Measurements from ENCODE around the gene PLCH1.

Gene PLCH1

GRCh38 chr3:155370764-155371503, 373.9 kb downstream of the PLCH1 start:
- TF ChIP-seq, protein P1, sequence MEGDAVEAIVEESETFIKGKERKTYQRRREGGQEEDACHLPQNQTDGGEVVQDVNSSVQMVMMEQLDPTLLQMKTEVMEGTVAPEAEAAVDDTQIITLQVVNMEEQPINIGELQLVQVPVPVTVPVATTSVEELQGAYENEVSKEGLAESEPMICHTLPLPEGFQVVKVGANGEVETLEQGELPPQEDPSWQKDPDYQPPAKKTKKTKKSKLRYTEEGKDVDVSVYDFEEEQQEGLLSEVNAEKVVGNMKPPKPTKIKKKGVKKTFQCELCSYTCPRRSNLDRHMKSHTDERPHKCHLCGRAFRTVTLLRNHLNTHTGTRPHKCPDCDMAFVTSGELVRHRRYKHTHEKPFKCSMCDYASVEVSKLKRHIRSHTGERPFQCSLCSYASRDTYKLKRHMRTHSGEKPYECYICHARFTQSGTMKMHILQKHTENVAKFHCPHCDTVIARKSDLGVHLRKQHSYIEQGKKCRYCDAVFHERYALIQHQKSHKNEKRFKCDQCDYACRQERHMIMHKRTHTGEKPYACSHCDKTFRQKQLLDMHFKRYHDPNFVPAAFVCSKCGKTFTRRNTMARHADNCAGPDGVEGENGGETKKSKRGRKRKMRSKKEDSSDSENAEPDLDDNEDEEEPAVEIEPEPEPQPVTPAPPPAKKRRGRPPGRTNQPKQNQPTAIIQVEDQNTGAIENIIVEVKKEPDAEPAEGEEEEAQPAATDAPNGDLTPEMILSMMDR (IDR thresholded peaks at IDR 0.05; ENCODE audit: low read length): no peak
- no peak for TF ChIP-seq EZH2 (IDR thresholded peaks at IDR 0.05; ENCODE audit: borderline replicate concordance, low read length)
- Histone ChIP-seq H3K9me3 (ENCODE audit: low read length) (no peaks in the 10 kb centered on the region), H2AFZ (ENCODE audit: low read length) (no peak overlapping the region), H3K4me2 (ENCODE audit: low read length) (no peak overlapping the region), H3K4me1 (ENCODE audit: insufficient read depth, low read length, severe bottlenecking) (no peaks in the 10 kb centered on the region), H3K9me2 (ENCODE audit: low read depth, low read length) (no peaks in the 10 kb centered on the region), H3K27ac (ENCODE audit: low read depth, low read length, poor library complexity, severe bottlenecking) (no peak overlapping the region), H3K4me3 (ENCODE audit: low read depth, low read length, poor library complexity, severe bottlenecking) (no peak overlapping the region), H3K79me2 (ENCODE audit: insufficient read depth, low read length) (no peaks in the 10 kb centered on the region), H3K9ac (ENCODE audit: low read length) (no peak overlapping the region), H4K20me1 (ENCODE audit: insufficient read depth, low read length) (no peaks in the 10 kb centered on the region), H3F3A (ENCODE audit: insufficient read depth, low read length) (no peaks in the 10 kb centered on the region), H3K27me3 (ENCODE audit: insufficient read depth, low read length) (no peaks in the 10 kb centered on the region), H3K36me3 (ENCODE audit: insufficient read depth, low read length) (no peaks in the 10 kb centered on the region)

- Histone ChIP-seq H4K20me1 (ENCODE audit: insufficient read depth, low read length) (no peaks in the 10 kb centered on the region), H3F3A (ENCODE audit: insufficient read depth, low read length) (no peaks in the 10 kb centered on the region), H3K9ac (ENCODE audit: low read length) (no peak overlapping the region), H3K79me2 (ENCODE audit: insufficient read depth, low read length) (no peaks in the 10 kb centered on the region), H3K4me1 (ENCODE audit: insufficient read depth, low read length, severe bottlenecking) (no peaks in the 10 kb centered on the region), H3K27ac (ENCODE audit: low read depth, low read length, poor library complexity, severe bottlenecking) (no peak overlapping the region), H3K4me2 (ENCODE audit: low read length) (no peak overlapping the region), H3K27me3 (ENCODE audit: insufficient read depth, low read length) (no peaks in the 10 kb centered on the region), H3K9me3 (ENCODE audit: low read length) (peaks cover 3% of the 10 kb centered on the region; the same call in 1 of the 2 replicates), H3K36me3 (ENCODE audit: insufficient read depth, low read length) (no peaks in the 10 kb centered on the region), H2AFZ (ENCODE audit: low read length) (no peak overlapping the region), H3K9me2 (ENCODE audit: low read depth, low read length) (no peaks in the 10 kb centered on the region), H3K4me3 (ENCODE audit: low read depth, low read length, poor library complexity, severe bottlenecking) (no peak overlapping the region)
- TF ChIP-seq EZH2 (IDR thresholded peaks at IDR 0.05; ENCODE audit: borderline replicate concordance, low read length): no peak
- TF ChIP-seq, protein P1 (IDR thresholded peaks at IDR 0.05; ENCODE audit: low read length): no peak
Measured at GRCh38 chr3:155370198-155370597, 374.7 kb downstream of the PLCH1 start.

DNA sequence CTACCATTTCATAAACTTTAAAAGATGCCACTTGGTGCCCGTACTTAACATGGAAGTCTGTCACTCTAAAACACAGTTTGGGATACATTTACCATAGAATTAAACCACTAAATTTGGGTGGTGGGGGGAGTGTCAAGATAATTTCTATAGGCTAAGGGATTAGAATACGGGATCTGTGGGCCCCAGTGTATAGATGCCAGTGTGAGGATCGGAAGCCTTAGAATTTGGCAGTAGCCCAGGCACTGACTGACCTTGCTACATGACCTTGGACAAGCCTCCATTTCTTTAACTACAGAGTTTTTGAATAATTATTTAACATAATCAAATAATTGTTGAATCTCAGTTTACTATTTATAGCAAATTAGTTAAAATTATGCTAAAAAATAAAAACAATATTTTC, 375.1 kb downstream of the PLCH1 start:
- H3F3A ChIP-seq (ENCODE audit: insufficient read depth, low read length): no peaks in the 10 kb centered on the region
- no peak overlapping the region for H3K9ac ChIP-seq (ENCODE audit: low read length)
- no peak overlapping the region for H2AFZ ChIP-seq (ENCODE audit: low read length)
- no peaks in the 10 kb centered on the region for H4K20me1 ChIP-seq (ENCODE audit: insufficient read depth, low read length)
- H3K27ac ChIP-seq (ENCODE audit: low read depth, low read length, poor library complexity, severe bottlenecking): no peak overlapping the region
- H3K4me2 ChIP-seq (ENCODE audit: low read length): no peak overlapping the region
- H3K36me3 ChIP-seq (ENCODE audit: insufficient read depth, low read length): no peaks in the 10 kb centered on the region
- no peak overlapping the region for H3K4me3 ChIP-seq (ENCODE audit: low read depth, low read length, poor library complexity, severe bottlenecking)
- no peaks in the 10 kb centered on the region for H3K79me2 ChIP-seq (ENCODE audit: insufficient read depth, low read length)
- TF ChIP-seq EZH2 (IDR thresholded peaks at IDR 0.05; ENCODE audit: borderline replicate concordance, low read length): no peak
- TF ChIP-seq, protein P1 (IDR thresholded peaks at IDR 0.05; ENCODE audit: low read length): no peak
- no peaks in the 10 kb centered on the region for H3K27me3 ChIP-seq (ENCODE audit: insufficient read depth, low read length)
- H3K4me1 ChIP-seq (ENCODE audit: insufficient read depth, low read length, severe bottlenecking): no peaks in the 10 kb centered on the region
- H3K9me3 ChIP-seq (ENCODE audit: low read length): peaks cover 3% of the 10 kb centered on the region; the same call in 1 of the 2 replicates
- H3K9me2 ChIP-seq (ENCODE audit: low read depth, low read length): no peaks in the 10 kb centered on the region
